NB4 (cell line): Measurements from ENCODE around the gene KCTD16.

Source experiments
- MAX ChIP-seq: IDR thresholded peaks from 2 replicates; pipeline ENCODE4 v1.6.1; 2011; ENCODE audit warnings: low read depth, low read length
- MYC ChIP-seq: IDR thresholded peaks from 2 replicates; pipeline ENCODE4 v1.6.1; 2011; ENCODE audit warnings: low read depth, low read length
- POLR2A ChIP-seq: IDR thresholded peaks from 2 replicates; pipeline ENCODE4 v1.6.1; 2011; ENCODE audit warnings: mild to moderate bottlenecking; ENCODE audit not compliant: insufficient read length; ENCODE audit errors: extremely low read depth
- TF ChIP-seq, protein P1 (sequence below): IDR thresholded peaks from one replicate; pipeline ENCODE4 v1.5.1; 2012; ENCODE audit warnings: low read depth, low read length

DNA sequence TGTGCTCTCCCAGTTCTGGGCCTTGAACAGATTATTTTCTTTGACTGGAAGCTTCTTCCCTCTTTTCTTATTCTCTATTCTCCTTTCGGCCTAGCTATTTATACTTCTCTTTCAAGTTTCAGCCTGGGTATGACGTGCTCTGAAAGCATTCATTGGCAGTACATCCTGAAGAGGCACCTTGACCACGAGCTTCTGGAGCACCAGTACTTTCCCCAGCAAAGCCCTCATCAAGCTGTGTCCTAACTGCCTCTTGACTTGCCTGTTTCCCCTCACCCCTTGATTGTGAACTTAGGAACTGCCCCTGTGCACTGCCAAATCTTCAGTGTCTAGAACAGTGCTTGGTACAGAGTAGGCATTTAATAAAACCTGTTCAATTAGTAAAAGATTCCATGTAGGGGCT is 154.9 kb downstream of the KCTD16 start:
- TF ChIP-seq, protein P1, sequence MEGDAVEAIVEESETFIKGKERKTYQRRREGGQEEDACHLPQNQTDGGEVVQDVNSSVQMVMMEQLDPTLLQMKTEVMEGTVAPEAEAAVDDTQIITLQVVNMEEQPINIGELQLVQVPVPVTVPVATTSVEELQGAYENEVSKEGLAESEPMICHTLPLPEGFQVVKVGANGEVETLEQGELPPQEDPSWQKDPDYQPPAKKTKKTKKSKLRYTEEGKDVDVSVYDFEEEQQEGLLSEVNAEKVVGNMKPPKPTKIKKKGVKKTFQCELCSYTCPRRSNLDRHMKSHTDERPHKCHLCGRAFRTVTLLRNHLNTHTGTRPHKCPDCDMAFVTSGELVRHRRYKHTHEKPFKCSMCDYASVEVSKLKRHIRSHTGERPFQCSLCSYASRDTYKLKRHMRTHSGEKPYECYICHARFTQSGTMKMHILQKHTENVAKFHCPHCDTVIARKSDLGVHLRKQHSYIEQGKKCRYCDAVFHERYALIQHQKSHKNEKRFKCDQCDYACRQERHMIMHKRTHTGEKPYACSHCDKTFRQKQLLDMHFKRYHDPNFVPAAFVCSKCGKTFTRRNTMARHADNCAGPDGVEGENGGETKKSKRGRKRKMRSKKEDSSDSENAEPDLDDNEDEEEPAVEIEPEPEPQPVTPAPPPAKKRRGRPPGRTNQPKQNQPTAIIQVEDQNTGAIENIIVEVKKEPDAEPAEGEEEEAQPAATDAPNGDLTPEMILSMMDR: no peak
- TF ChIP-seq POLR2A: no peak
- no peak for TF ChIP-seq MYC
- TF ChIP-seq MAX: no peak
